ENCODE measurements around the gene AGO4. TPM values are rescaled to one million over a fixed set of nuclear protein-coding genes. Genes with fewer than 3 reads are reported as not detected.

Gene AGO4
- polyA plus RNA-seq, 3 donors, result 20.0 to 46.9 (median 24.0) TPM

DNA sequence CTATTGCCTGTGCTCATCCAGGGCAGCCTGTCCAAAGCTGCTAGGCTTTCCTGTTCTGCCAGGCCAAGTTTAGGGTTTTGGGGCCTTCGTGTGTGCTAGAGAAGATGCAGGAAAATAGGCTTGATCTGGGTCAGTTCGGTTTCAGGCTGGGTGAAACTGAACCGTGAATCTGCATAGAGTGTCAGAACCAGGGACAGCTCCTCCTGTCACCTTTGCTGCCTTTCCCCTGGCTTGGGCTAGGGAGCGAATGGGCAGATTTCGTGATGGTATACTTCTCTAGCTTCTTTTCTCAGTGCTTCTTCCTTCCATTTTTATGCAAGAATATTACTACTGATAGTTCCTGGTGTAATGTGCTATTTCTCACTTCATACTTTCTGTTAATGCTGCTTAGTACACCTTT, 69.2 kb downstream of the AGO4 start:
- Histone ChIP-seq H3K4me2 (replicated peaks; ENCODE audit: extremely low read depth, low read length, poor library complexity, severe bottlenecking) (no peak overlapping the region), H3K4me1 (ENCODE audit: control insufficient read depth in 1 of 2, insufficient read depth in 2 of 2, low read length in 2 of 2) (peaks cover 13 to 15% of the 10 kb centered on the region in 2 donors), H3K4me3 (replicated peaks in 1 of 3; ENCODE audit: low read depth in 2 of 3, low read length in 3 of 3) (no peak overlapping the region), H3K9ac (ENCODE audit: insufficient read depth, low read length, poor library complexity, severe bottlenecking) (no peak overlapping the region), H3K9me3 (replicated peaks in 1 of 2; ENCODE audit: control insufficient read depth in 1 of 2, insufficient read depth in 1 of 2, low read length in 2 of 2) (no peaks in the 10 kb centered on the region), H3K79me2 (ENCODE audit: insufficient read depth, low read length) (no peaks in the 10 kb centered on the region), H3K36me3 (replicated peaks in 1 of 2; ENCODE audit: control insufficient read depth in 1 of 2, insufficient read depth in 2 of 2, low read length in 2 of 2) (no peaks in the 10 kb centered on the region), H4K20me1 (ENCODE audit: insufficient read depth, low read length) (no peaks in the 10 kb centered on the region), H3K27me3 (ENCODE audit: control insufficient read depth in 2 of 2, insufficient read depth in 2 of 2, low read length in 2 of 2) (no peaks in the 10 kb centered on the region), H3K27ac (ENCODE audit: low read depth in 1 of 2, low read length in 2 of 2) (no peak overlapping the region), H2AFZ (ENCODE audit: insufficient read depth, low read depth, low read length, poor library complexity, severe bottlenecking) (no peak overlapping the region)
- no peaks in the 10 kb centered on the region for H3K9me3 Mint-ChIP-seq
- no peak overlapping the region for H3K4me3 Mint-ChIP-seq
- peak overlapping the region in 1 of 7 donors; percentile 20 for H3K27ac Mint-ChIP-seq
- DNase-seq, result no peak
- peaks cover 4% of the 10 kb centered on the region in 2 donors for H3K36me3 Mint-ChIP-seq
- H3K27me3 Mint-ChIP-seq (ENCODE audit: low read depth in 3 of 3), result peaks cover 0 to 2% (median 1%) of the 10 kb centered on the region in 3 donors
- intact Hi-C loops (cut with micrococcal nuclease), result no loop called here
- TF ChIP-seq, protein P1, sequence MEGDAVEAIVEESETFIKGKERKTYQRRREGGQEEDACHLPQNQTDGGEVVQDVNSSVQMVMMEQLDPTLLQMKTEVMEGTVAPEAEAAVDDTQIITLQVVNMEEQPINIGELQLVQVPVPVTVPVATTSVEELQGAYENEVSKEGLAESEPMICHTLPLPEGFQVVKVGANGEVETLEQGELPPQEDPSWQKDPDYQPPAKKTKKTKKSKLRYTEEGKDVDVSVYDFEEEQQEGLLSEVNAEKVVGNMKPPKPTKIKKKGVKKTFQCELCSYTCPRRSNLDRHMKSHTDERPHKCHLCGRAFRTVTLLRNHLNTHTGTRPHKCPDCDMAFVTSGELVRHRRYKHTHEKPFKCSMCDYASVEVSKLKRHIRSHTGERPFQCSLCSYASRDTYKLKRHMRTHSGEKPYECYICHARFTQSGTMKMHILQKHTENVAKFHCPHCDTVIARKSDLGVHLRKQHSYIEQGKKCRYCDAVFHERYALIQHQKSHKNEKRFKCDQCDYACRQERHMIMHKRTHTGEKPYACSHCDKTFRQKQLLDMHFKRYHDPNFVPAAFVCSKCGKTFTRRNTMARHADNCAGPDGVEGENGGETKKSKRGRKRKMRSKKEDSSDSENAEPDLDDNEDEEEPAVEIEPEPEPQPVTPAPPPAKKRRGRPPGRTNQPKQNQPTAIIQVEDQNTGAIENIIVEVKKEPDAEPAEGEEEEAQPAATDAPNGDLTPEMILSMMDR (IDR thresholded peaks at IDR 0.05), result no peak
- 54% methylated on average over 3 of the region's 5 CpGs for WGBS (ENCODE audit: insufficient coverage)
- peaks cover 21% of the 10 kb centered on the region for H3K4me1 Mint-ChIP-seq

DNA sequence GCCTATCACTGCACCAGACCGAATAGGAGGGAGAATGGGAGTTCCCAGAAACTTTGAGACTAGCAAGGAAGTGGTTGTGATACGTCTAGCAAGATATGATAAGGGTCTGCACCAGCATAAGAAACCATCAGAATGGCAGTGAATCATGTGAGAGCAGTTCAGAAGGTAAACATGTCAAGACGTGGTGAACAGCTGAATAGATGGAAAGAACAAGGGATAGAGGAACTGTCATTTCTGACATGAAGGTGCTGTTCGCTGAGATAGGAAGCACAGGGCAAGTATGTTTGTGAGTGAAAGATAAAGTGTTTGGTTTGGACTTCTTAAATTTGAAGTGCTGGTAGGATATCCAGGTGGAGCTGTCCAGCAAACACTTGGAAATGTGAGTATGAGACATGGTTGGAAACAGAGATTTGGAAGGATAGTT, 74.0 kb downstream of the AGO4 start:
- Histone ChIP-seq H3K9ac (ENCODE audit: insufficient read depth, low read length, poor library complexity, severe bottlenecking) (no peak overlapping the region), H3K27ac (ENCODE audit: low read depth in 1 of 2, low read length in 2 of 2) (no peak overlapping the region), H3K27me3 (ENCODE audit: control insufficient read depth in 2 of 2, insufficient read depth in 2 of 2, low read length in 2 of 2) (no peaks in the 10 kb centered on the region), H3K4me1 (ENCODE audit: control insufficient read depth in 1 of 2, insufficient read depth in 2 of 2, low read length in 2 of 2) (peaks cover 39 to 41% of the 10 kb centered on the region in 2 donors), H3K36me3 (replicated peaks in 1 of 2; ENCODE audit: control insufficient read depth in 1 of 2, insufficient read depth in 2 of 2, low read length in 2 of 2) (no peaks in the 10 kb centered on the region), H3K4me2 (replicated peaks; ENCODE audit: extremely low read depth, low read length, poor library complexity, severe bottlenecking) (no peak overlapping the region), H4K20me1 (ENCODE audit: insufficient read depth, low read length) (peaks cover 27% of the 10 kb centered on the region), H3K9me3 (replicated peaks in 1 of 2; ENCODE audit: control insufficient read depth in 1 of 2, insufficient read depth in 1 of 2, low read length in 2 of 2) (no peaks in the 10 kb centered on the region), H3K79me2 (ENCODE audit: insufficient read depth, low read length) (peaks cover 43% of the 10 kb centered on the region), H3K4me3 (replicated peaks in 1 of 3; ENCODE audit: low read depth in 2 of 3, low read length in 3 of 3) (no peak overlapping the region), H2AFZ (ENCODE audit: insufficient read depth, low read depth, low read length, poor library complexity, severe bottlenecking) (no peak overlapping the region)
- intact Hi-C loops (cut with micrococcal nuclease), result loop anchor here in 1 of 2 donors (5.0 kb wide), 1 partner anchor 50 kb away; the partner anchor contains the start of gene AGO3
- DNase-seq, result no peak
- 17% methylated on average over 4 of the region's 4 CpGs for WGBS (ENCODE audit: insufficient coverage)
- Mint-ChIP-seq H3K4me3 (no peak overlapping the region), H3K27me3 (ENCODE audit: low read depth in 3 of 3) (peaks cover 0 to 4% (median 1%) of the 10 kb centered on the region in 3 donors), H3K4me1 (peaks cover 40% of the 10 kb centered on the region), H3K36me3 (peaks cover 0 to 2% of the 10 kb centered on the region in 2 donors), H3K9me3 (no peaks in the 10 kb centered on the region), H3K27ac (peak overlapping the region in 2 of 7 donors; percentile 3 to 60)
- TF ChIP-seq, protein P1 (IDR thresholded peaks at IDR 0.05), result no peak

All from CD14-positive monocyte (primary cell).